NCI-H446 (cell line): ENCODE results near the gene ACMSD.
"Not testable (repeated sequence)": the region's sequence is repeated elsewhere in the genome, so short reads cannot be mapped to it uniquely, and the experiment has no call there.

Experiments used
- DNase-seq, 2 experiments: peaks; one replicate each; lab custom pipeline; 2025; lab: John Stamatoyannopoulos, UW

Gene ACMSD

GRCh38 chr2:134907441-134908116, 69.2 kb downstream of the ACMSD start:
- DNase-seq, result not testable (repeated sequence)

DNA sequence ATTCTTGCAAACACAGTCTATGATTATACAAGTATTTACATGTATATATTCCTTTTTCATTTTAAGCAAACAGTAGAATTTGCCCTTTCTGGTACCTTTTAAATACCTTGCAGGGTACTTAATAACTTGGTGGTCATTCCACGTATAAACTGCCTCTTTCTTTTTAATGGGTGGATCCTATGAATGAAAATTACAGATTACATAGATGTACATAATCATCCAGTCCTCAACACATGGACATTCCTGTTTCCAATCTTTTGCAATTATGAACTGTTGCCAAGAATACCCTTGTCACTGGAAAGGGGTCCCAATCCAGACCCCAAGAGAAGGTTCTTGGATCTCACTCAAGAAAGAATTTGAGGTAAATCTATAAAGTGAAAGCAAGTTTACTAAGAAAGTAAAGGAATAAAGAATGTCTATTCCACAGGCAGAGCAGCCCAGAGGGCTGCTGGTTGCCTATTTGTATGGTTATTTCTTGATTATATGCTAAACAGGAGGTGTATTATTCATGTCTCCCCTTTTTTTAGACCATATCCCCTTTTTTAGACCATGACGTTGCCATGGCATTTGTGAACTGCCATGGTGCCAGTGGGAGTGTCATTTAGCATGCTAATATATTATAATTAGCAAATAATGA, 72.5 kb downstream of the ACMSD start:
- DNase-seq, result no peak

DNA sequence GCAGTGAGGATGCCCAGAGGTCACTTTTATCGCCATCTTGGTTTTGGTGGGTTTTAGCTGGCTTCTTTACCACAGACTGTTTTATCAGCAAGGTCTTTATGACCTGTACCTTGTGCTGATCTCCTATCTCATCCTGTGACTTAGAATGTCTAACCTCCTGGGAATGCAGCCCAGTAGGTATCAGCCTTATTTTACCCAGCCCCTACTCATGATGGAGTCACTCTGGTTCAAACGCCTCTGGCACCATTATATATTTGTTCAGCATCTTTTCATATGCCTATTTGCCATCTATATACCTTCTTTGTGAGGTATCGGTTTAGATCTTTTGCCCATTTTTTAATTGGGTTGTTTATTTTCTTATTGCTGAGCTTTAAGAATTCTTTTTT, 73.0 kb downstream of the ACMSD start:
- DNase-seq, result no peak

DNA sequence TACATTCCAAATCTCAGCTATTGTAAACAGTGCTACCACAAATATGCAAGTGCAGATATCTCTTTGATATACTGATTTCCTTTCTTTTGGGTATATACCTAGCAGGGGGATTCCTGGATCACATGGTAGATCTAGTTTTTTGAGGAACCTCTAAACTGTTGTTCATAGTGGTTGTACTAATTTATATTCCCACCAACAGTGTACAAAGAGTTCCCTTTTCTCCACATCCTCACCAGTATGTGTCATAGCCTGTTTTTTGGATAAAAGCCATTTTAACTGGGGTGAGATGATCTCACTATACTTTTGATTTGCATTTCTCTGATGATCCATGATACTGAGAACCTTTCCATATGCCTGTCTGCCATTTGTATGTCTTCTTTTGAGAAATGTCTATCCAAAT, 73.9 kb downstream of the ACMSD start:
- peak in 1 of 2 experiments; percentile 9 for DNase-seq

DNA sequence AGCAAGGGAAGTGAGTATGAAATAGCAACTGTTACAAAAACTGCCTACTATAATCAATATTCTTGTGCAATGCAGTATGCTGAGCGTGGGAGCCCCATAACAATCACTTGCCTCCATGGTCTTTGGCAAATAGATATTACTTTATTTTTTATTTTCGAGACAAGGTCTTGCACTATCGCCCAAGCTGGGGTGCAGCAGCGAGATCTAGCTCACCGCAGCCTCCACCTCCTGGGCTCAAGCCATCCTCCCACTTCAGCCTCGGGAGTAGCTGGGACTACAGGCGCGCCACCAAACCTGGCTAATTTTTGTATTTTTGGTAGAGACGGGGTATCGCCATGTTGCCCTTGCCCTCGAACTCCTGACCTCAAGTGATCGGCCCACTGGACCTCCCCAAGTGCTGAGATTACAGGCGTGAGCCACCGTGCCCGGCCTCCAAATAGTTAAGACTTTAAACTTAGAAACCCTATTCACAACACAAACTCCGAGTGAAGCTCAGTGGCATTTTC, 79.0 kb downstream of the ACMSD start:
- no peak for DNase-seq

DNA sequence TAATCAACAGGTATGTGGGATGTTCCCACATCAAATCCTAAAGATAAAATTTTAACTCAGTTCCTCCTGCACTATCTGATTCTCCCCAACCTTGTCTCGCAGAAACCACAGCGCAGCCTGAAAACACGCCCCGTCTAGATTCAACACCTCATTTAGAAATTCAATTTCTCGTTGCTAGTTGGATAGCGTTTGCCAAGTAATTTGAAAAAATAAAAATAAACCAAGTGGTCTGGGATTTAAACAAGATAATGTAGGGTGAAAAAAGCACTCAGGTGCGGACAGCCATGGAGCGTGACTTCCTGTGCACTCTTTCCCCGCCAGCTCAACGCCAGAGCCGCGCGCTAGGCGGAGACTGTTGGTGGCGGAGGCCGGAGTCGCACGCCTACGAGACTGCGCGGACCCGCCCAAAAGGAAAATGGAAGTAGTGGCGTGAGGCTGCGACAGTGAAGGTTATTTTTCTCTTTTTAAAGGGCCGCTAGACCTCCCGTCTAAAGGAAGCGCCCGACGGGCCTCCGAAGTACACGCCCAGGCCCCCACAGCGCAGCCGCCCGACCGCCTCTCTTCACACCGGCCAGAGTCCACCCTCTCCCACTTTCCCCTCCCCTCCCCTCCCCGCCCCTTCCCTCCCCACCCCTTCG, 79.6 kb downstream of the ACMSD start:
- DNase-seq, result peak in 1 of 2 experiments; percentile 96

- DNase-seq, result peak; percentile 96 to 99
Measured at GRCh38 chr2:134918526-134919340, 80.3 kb downstream of the ACMSD start, which contains the start of gene CCNT2. CCNT2 (plus strand) TSS chr2:134918822; CDS start chr2:134918855, 33 bp downstream.

- DNase-seq, result peak in 1 of 2 experiments; percentile 18
Measured at GRCh38 chr2:134919341-134920210, 81.2 kb downstream of the ACMSD start.

GRCh38 chr2:134924912-134925311, 86.5 kb downstream of the ACMSD start:
- DNase-seq, result no peak

DNA sequence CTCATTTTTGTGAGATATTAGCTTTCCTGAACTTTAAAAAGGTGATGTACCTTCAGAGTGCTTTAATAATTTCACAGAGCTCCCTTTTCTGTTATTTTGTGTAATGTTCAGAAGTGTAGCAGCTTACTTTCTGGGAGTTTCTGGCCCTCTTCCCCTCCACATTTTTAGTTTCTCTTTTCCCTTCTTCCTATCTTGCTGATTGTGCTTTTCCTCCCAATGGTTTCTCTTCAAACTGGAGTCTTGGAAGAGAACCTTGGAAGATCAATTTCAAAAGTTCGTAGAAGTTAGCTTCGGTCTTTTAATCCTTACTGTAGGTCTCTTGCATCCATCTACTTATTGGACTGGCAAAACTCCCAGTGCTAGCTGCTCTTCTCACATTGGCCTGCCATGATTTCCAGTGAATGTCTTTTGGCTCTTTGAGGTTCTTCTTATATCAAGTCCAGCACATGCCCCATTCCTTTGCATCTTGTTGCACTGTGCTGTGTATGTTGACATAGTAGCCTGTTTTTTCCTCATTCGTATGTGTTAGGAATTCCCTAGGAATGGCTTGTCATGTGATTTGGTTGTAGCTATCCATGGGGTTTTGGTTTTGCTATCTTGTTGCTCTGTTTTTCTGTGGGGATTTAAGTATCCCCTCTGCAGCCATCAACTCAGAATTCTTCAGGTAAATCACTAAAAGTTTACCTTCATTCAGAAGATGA, 88.0 kb downstream of the ACMSD start:
- no peak for DNase-seq

DNA sequence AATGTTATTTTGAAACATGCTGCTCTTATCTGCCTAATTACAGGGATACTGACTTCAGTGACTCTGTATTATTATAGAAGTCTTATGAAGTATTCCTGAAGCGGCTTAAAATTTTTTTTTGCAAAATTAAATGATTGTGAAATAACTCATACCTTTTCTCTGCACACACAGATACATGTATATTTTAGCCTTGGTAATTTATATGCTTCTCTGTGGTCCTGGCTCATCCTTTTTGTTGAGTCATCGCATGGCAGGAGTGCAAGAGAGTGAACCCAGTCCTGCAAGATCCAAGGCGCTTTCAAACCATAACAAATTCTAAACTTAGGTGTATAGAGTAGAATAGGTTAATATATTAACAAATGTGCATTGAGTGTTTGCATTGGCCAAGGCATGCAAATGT, 88.8 kb downstream of the ACMSD start:
- no peak for DNase-seq

- no peak for DNase-seq
Measured at GRCh38 chr2:134932864-134933526, 94.6 kb downstream of the ACMSD start.

GRCh38 chr2:134933732-134934131, 95.3 kb downstream of the ACMSD start:
- DNase-seq, result no peak

DNA sequence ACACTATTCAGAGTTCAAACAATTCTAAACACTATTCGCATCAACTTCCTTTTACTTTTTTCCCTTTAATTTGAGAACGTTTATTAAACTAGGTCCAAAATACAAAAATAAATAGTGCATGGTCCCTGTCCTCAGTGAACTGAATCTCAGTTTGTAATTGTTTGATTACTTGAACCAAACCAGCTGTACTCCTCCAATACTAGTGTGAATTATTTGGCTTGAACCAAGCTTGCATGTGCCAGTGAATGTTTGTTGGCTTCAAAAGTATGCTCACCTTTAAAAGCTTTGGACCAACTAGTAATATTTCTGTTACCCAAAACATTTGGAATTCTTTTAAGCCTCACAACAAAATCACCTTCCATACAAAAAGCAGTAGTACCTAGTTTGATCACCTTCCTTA, 95.7 kb downstream of the ACMSD start:
- no peak for DNase-seq

GRCh38 chr2:134934641-134935040, 96.2 kb downstream of the ACMSD start:
- DNase-seq, result no peak

DNA sequence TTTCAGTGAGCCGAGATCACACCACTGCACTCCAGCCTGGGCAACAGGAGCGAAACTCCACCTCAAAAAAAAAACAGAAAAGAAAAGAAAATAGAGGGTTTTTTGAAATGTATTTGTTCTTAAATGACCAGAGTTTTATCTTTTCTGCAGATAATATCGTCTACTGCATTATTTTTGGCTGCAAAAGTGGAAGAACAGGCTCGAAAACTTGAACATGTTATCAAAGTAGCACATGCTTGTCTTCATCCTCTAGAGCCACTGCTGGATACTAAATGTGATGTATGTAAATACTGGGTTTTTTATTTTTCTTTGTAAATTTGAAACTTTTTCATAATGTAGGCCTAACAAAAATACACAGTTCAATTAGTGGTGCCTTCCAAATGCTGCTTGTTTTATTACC, 98.3 kb downstream of the ACMSD start:
- DNase-seq, result no peak

DNA sequence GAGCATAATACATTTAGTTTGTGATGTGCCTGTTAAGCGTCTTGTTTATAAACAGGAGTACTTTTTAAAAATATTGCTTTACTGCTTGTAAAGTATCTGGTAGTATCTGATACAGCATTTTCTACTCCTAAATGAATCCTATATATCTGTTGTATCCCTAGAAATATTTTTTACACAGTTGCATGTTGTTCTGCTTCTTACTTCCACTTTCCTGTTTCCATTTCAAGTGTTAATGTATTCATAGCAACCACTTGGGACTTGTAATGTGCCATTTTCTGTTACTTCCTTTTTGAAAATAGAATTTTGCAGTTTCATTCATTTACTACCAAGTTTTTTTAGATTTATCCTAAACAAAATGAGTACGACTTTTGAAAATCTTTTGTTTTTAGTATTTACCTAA, 105.1 kb downstream of the ACMSD start:
- DNase-seq, result no peak

- no peak for DNase-seq
Measured at GRCh38 chr2:134944975-134945374, 106.6 kb downstream of the ACMSD start.

GRCh38 chr2:134946073-134946472, 107.7 kb downstream of the ACMSD start:
- DNase-seq, result no peak
